Stimulated activated memory B cell treated with anti-CD40 and anti-IgM and Interleukin-4, amounts not matched to agents 10 μg/mL and 1 μg/mL and 100 μg/mL, for 72 hours (primary cell): ENCODE data around the gene C10orf71.
A peak's percentile ranks its signal among the peaks of the same experiment; 100 is the strongest.

Experiments used
- ATAC-seq: fragments of 150-1000 bp; cut with Tn5 transposase; 2 replicates; pipeline ENCODE4 v1.10.0; 2021
- H3K27ac Mint-ChIP-seq: one replicate; pipeline ENCODE4 v1.8.0; 2022; ENCODE audit warnings: mild to moderate bottlenecking, mixed read lengths
- H3K27me3 Mint-ChIP-seq: one replicate; pipeline ENCODE4 v1.8.0; 2022; ENCODE audit warnings: mixed read lengths
- H3K36me3 Mint-ChIP-seq: one replicate; pipeline ENCODE4 v1.8.0; 2022; ENCODE audit warnings: mixed read lengths
- H3K4me1 Mint-ChIP-seq: one replicate; pipeline ENCODE4 v1.8.0; 2022; ENCODE audit warnings: mixed read lengths
- H3K4me3 Mint-ChIP-seq: one replicate; pipeline ENCODE4 v1.8.0; 2022; ENCODE audit warnings: mild to moderate bottlenecking, moderate library complexity, mixed read lengths
- H3K9me3 Mint-ChIP-seq: one replicate; pipeline ENCODE4 v1.8.0; 2022; ENCODE audit warnings: mixed read lengths

Gene C10orf71

DNA sequence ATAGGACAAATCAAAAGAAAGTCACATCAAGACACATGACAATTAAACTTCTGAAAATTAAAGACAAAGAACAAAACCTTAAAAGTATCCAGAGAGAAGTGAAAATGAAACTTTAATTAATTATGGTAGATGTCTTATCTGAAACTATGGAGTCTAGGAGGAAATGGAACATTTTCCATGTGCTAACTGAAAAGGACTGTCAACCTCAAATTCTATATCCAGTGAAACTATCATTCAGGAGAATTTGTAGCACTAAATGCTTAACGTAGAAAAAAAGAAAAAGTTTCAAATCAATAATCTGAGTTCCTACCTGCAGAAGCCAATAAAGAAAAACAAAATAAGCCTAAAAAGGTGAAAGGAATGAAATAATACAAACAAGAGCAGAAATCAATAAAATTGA, 33.1 kb upstream of the C10orf71 start:
- Mint-ChIP-seq H3K36me3 (peaks cover 22% of the 10 kb centered on the region), H3K9me3 (peaks cover 22% of the 10 kb centered on the region), H3K4me3 (no peak overlapping the region), H3K4me1 (peaks cover 4% of the 10 kb centered on the region), H3K27ac (no peak overlapping the region), H3K27me3 (no peaks in the 10 kb centered on the region)
- no peak for ATAC-seq

DNA sequence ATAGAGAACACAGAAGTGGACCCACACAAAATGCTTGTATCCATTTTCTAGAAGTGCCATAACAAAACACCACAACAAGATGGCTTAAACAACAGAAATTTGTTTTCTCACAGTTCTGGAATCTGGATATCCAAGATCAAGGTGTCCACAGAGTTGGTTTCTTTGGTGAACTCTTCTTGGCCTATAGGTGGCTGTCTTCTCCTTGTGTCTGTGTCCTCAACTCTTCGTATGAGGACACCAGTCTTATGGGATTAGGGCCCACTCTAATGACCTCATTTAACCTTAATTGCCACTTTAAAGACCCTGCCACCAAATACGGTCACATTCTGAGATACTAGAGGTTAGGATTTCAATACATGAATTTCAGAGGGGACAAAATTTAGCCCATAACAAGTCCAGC, 30.8 kb upstream of the C10orf71 start:
- ATAC-seq, result no peak
- Mint-ChIP-seq H3K36me3 (peaks cover 22% of the 10 kb centered on the region), H3K27me3 (no peaks in the 10 kb centered on the region), H3K9me3 (peaks cover 22% of the 10 kb centered on the region), H3K4me1 (peaks cover 22% of the 10 kb centered on the region), H3K27ac (no peak overlapping the region), H3K4me3 (no peak overlapping the region)

DNA sequence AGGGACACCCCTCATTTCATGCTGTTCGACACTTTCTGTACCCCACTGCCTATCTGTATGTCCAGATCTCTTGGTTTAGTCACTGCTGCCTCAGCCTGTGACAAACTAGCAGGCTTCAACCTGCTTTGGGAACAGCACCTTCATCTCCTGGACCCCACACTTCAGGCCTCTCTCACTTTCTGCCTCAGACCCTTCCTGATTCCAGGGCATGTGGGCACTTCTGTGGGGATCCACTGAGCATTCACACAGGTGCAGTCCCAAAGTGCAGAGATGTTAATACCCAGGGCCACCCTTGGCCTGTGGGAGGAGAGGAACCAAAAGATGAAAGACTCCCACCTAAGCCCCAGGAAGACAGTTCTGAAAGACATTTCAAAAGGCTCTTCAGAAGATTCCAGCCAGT, 29.4 kb upstream of the C10orf71 start:
- ATAC-seq, result no peak
- Mint-ChIP-seq H3K27ac (no peak overlapping the region), H3K4me1 (peaks cover 26% of the 10 kb centered on the region), H3K9me3 (peaks cover 20% of the 10 kb centered on the region), H3K4me3 (no peak overlapping the region), H3K27me3 (no peaks in the 10 kb centered on the region), H3K36me3 (peaks cover 22% of the 10 kb centered on the region)

DNA sequence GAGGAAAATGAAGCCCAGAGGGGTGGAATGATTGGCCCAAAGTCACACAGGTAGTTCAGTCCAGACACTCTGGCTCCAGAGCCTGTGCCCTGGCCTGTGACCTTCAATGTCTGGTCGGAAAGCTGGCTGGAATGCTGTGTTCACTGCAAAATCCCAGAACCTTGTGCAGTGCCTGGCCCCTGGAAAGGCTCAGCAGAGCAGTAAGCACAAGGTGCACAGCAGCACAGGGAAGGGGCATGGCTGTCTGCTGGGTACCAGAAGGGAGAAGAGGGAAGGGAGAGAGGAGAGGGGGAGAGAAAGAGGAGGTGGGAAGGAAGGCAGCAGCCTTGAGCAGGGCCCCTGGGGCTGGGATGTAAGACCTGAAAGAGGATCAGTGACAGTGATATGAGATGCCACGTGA, 28.4 kb upstream of the C10orf71 start:
- Mint-ChIP-seq H3K36me3 (peaks cover 14% of the 10 kb centered on the region), H3K4me3 (no peak overlapping the region)

DNA sequence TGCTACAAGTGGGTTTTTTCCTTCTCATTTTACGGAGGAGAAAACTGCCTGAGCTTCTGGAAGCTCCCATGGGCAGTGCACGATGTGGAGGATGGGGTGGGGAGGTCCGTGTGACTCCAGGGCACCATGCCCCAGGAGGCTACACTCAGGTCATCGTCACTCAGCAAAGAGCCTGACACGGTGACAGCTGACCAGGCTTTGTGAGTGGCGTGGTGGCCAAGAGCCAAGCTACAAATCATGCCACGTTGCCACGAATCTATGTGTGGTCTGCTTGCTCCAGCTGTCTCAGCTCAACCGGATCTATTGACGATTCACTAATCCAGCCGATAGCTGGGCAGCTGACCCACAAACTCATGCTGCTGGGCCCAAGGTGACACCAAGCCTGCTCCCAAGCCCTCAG, 27.6 kb upstream of the C10orf71 start:
- peaks cover 6% of the 10 kb centered on the region for H3K36me3 Mint-ChIP-seq

More for the DNA sequence above, 28.4 kb upstream of the C10orf71 start:
- Mint-ChIP-seq H3K27ac (peak overlapping the region; percentile 47), H3K9me3 (peaks cover 11% of the 10 kb centered on the region), H3K27me3 (no peaks in the 10 kb centered on the region), H3K4me1 (peaks cover 26% of the 10 kb centered on the region)
- no peak for ATAC-seq

DNA sequence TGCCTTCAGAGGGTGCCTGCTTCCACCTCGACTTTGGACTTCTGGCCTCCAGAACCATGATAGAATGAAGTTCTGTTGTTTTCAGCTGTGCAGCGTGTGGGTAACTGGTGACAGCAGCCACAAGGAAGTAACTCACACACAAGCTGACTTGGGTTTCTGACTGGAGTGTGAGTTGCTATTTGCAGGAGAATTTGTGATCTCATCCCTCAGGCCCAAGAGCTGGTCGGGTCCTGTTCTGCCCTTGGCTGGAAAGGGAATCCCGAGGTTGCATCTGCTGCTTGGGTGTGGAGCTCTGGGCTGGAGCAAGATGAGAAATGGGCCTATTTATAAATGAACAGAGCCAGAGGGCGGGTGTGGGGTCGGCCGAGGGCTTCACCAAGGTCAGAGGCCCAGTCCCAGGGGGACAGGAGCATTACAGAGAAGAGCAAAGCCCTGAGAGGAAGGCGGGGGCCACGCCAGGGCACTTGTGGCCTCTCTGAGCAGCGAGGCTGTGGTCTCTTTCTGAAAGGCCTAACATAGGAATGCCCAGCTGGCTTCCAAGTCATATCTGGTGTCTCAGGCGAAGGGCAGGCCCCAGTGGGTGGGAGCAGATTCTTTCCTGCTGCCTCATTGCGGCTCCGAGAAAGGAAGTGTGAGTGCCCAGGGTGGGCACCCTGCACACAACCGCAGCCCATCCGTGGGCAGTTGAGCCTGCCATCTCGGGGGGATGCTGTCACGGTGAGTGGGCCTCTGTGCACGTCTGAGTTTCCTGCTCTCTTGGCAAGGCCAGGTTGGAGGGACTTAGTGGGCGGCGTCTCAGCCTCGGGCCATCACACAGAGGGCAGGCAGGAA, 26.5 kb upstream of the C10orf71 start:
- Mint-ChIP-seq H3K36me3 (peaks cover 2% of the 10 kb centered on the region), H3K27ac (peak overlapping the region; percentile 83), H3K4me1 (peaks cover 26% of the 10 kb centered on the region), H3K9me3 (peaks cover under 1% of the 10 kb centered on the region), H3K4me3 (peak overlapping the region; percentile 35), H3K27me3 (no peaks in the 10 kb centered on the region)
- ATAC-seq, result peak; percentile 73

More for the DNA sequence above, 27.6 kb upstream of the C10orf71 start:
- Mint-ChIP-seq H3K9me3 (peaks cover 4% of the 10 kb centered on the region), H3K27ac (peak overlapping the region; percentile 83), H3K4me3 (no peak overlapping the region), H3K4me1 (peaks cover 26% of the 10 kb centered on the region), H3K27me3 (no peaks in the 10 kb centered on the region)
- ATAC-seq, result no peak

DNA sequence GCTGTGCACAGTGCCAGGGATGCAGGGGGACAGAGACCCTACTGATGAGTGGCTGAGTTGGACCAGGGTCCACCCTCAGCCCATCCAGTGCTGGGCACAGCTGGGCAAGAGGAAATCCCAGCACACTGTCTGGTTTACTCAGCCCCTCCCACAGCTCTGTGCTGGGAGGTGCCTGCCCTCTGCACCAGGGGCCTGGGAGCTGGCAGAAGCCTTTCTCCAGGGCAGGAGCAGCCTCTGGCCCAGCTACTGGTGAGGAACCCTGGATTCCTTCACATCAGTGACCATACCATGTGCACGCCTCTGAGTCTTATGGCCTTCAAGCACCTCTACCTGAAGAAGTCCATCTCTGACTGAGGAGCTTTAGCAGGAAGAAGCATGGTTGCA, 25.9 kb upstream of the C10orf71 start:
- peaks cover 26% of the 10 kb centered on the region for H3K4me1 Mint-ChIP-seq
- no peak overlapping the region for H3K4me3 Mint-ChIP-seq
- no peaks in the 10 kb centered on the region for H3K27me3 Mint-ChIP-seq
- peak; percentile 60 for ATAC-seq
- H3K27ac Mint-ChIP-seq, result peak overlapping the region; percentile 83
- H3K36me3 Mint-ChIP-seq, result no peaks in the 10 kb centered on the region
- no peaks in the 10 kb centered on the region for H3K9me3 Mint-ChIP-seq

DNA sequence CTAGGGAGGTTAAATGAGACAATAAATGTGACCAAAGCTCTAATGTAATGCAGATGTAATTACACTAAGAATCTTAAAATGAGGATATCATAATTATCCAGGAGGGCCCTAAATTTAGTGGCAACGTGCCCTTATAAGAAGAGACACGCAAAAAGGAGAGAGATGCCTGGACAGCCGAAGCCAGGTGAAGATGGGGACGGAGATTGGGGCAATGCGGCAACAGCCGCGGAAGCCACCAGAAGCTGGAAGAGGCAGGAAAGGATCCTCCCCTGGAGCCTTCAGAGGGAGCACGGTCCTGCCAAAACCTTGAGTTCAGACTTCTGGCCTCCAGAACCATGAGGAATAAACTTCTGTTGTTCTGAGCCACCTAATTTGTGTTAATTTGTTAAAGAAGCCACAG, 25.3 kb upstream of the C10orf71 start:
- no peaks in the 10 kb centered on the region for H3K27me3 Mint-ChIP-seq
- H3K4me3 Mint-ChIP-seq, result no peak overlapping the region
- H3K9me3 Mint-ChIP-seq, result no peaks in the 10 kb centered on the region

DNA sequence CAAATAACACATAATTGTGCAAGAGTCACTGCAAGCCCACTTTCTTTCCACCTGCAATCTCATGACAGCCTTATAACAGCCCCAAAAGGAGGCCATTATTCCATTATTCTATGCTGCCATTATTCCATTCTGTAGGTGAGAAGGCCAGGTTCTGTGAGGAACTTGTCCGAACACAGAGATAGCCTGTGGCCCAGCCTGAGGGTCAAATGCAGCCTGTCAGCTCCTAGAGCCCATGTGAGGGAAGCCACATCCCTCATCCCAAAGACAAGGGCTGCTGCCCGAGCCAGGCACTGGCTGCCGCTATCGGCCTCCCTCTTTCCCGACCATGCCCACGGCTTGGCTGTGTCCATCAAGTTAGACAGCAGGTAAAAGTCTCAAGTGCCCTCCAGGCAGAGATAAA, 24.1 kb upstream of the C10orf71 start:
- H3K36me3 Mint-ChIP-seq, result no peaks in the 10 kb centered on the region
- H3K27ac Mint-ChIP-seq, result no peak overlapping the region
- H3K4me1 Mint-ChIP-seq, result peaks cover 26% of the 10 kb centered on the region
- H3K4me3 Mint-ChIP-seq, result no peak overlapping the region
- no peaks in the 10 kb centered on the region for H3K9me3 Mint-ChIP-seq
- H3K27me3 Mint-ChIP-seq, result no peaks in the 10 kb centered on the region
- ATAC-seq, result no peak

More for the DNA sequence above, 25.3 kb upstream of the C10orf71 start:
- ATAC-seq, result no peak
- Mint-ChIP-seq H3K36me3 (no peaks in the 10 kb centered on the region), H3K4me1 (peaks cover 26% of the 10 kb centered on the region), H3K27ac (peak overlapping the region; percentile 83)

DNA sequence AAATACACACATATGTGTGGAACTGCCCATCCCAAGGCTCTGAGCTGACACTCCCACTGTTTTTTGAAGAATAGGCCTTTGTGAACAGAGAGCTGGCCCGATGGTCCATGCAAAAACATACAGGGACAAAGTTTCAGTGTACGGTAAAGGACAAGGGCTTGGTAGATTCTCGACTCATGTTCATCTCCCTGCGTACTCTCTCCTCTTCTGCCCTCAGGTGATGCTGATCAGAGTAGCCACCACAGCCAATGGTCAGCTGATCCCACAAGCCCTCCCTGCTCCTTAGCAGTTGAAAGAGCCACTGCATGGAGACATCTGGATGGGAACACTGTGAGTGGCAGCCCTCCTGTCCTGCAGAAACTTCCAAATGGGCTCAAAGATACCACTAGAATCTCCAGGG, 23.1 kb upstream of the C10orf71 start:
- Mint-ChIP-seq H3K36me3 (no peaks in the 10 kb centered on the region), H3K4me3 (no peak overlapping the region), H3K27ac (no peak overlapping the region), H3K27me3 (no peaks in the 10 kb centered on the region), H3K4me1 (peaks cover 21% of the 10 kb centered on the region), H3K9me3 (no peaks in the 10 kb centered on the region)
- ATAC-seq, result no peak

DNA sequence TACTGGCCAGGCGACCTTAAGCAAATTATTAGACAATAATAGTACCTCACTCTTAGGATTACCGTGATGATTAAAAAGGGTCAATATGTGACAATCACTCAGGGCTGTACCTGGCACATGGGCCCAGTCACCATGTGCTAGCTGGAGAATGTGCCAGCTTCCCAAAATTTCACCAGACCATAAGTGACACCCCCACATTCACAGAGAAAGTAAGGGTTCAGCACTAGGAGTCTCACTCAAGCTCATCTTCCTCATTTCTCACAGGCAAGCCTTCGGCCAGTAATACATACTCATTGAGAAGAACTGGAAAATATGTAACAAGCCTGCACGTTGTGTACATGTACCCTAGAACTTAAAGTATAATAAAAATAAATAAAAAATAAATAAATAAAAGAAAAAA, 22.4 kb upstream of the C10orf71 start:
- no peak for ATAC-seq
- no peaks in the 10 kb centered on the region for H3K9me3 Mint-ChIP-seq
- H3K27me3 Mint-ChIP-seq, result no peaks in the 10 kb centered on the region
- no peaks in the 10 kb centered on the region for H3K36me3 Mint-ChIP-seq
- H3K4me3 Mint-ChIP-seq, result no peak overlapping the region
- no peak overlapping the region for H3K27ac Mint-ChIP-seq
- peaks cover 20% of the 10 kb centered on the region for H3K4me1 Mint-ChIP-seq

DNA sequence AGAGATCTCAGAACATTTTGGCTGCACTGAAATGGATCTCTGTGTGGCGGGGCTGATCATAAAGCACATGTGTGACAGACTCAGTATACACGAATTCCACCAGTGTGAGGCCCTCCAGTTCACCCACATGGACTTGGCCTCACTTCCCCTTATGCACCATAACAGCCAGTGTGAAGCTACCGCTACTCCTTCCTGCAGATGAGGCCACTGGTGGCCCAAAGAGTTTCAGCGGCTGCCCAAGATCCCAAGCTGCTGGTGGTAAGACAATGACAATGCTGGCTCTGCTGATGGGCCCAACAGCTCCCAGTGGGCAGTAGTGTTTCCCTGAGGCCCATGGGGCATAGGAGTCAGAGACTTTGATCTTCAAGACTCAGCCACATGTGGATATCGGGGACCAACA, 21.0 kb upstream of the C10orf71 start:
- H3K4me3 Mint-ChIP-seq, result no peak overlapping the region
- no peak for ATAC-seq
- H3K4me1 Mint-ChIP-seq, result peaks cover 6% of the 10 kb centered on the region
- no peaks in the 10 kb centered on the region for H3K36me3 Mint-ChIP-seq
- H3K27me3 Mint-ChIP-seq, result no peaks in the 10 kb centered on the region
- no peaks in the 10 kb centered on the region for H3K9me3 Mint-ChIP-seq
- H3K27ac Mint-ChIP-seq, result no peak overlapping the region

DNA sequence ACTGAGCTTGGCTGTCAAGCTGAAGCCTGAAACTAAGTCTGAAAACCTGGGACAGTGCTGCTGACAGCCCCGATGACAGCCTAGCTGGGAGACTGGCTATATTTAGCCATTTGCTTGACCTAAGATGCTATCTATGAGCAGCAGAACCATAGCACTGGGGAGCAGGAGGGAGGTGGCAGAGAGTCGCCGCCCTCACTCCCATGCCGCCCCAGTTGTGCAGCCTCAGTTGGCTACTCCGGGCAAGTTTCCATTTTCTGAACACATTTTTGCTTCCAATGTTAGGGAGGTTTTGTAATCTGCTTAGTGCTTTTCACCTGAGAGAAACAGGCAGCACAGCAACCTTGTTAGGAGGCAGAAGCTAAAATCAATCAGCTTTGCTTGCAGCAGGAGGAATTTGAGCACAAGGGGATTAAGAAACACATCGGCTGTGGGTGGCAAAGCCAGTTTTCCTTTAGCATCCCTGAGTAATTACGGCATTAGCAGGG, 20.4 kb upstream of the C10orf71 start:
- H3K4me1 Mint-ChIP-seq, result peaks cover under 1% of the 10 kb centered on the region
- H3K4me3 Mint-ChIP-seq, result no peak overlapping the region
- no peak for ATAC-seq
- H3K27me3 Mint-ChIP-seq, result no peaks in the 10 kb centered on the region
- no peaks in the 10 kb centered on the region for H3K36me3 Mint-ChIP-seq
- no peaks in the 10 kb centered on the region for H3K9me3 Mint-ChIP-seq
- H3K27ac Mint-ChIP-seq, result no peak overlapping the region

DNA sequence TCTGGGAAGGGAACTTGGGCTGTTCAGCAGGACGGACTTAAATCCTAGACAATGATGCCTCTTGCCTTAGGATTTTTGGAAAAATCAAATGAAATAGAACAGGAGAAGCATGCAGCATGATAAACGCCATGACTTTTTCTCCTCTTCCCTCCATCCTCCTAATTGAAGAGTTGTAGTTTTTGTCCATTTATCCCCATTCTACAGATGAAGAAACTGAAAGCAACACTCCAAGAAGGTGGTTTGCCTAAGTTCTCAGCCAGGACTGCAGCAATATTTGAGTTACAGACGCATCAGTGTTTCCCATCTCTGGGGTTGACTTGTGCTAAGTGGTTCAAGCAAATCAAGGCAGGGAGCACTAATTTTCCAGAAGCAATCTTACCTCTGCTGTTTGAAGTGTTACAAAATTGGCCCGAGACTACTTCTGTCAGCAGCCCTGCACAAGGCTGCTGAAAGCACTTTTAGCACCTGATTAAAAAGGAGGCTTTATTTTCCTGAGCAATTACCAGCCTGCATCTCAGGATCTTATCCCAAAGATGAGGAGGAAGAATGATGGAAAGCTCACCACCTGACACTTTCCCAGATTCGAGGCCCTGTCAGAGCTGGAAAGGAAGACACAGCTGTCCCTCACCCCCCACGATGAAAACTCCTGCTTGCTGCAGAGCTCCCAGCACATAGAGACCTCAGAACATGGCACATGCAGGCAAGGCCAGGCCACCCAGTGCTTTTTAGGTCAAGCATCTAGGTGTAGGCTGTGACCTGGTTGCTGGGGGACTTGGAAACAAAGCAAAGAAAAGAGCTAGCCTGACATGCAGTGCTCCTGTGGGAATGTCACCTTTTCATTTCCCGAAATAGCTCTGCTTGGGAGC, 19.7 kb upstream of the C10orf71 start:
- no peaks in the 10 kb centered on the region for H3K27me3 Mint-ChIP-seq
- no peak overlapping the region for H3K4me3 Mint-ChIP-seq
- no peaks in the 10 kb centered on the region for H3K36me3 Mint-ChIP-seq
- no peaks in the 10 kb centered on the region for H3K9me3 Mint-ChIP-seq
- no peak overlapping the region for H3K27ac Mint-ChIP-seq
- H3K4me1 Mint-ChIP-seq, result no peaks in the 10 kb centered on the region
- no peak for ATAC-seq

DNA sequence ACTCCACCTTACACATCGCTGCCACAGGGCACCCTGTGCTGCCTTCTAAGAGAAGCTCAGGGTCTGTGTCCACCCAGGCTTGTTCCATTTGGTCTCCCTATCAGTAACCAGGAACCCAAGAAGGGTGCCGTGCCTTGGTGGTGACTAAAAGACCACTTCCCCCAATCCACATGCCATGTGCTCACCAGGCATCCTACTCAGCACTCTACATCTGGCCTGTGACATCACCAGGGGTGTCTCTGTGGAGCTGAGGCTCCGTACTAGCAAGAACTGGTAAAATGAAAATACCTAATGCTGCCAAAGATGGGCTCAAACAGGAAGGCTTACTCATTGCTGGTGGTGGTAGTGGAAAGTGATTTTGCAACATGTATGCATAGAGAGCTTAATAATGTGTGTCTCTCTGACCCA, 19.0 kb upstream of the C10orf71 start:
- Mint-ChIP-seq H3K4me3 (no peak overlapping the region), H3K27me3 (no peaks in the 10 kb centered on the region), H3K27ac (no peak overlapping the region), H3K4me1 (no peaks in the 10 kb centered on the region), H3K9me3 (peaks cover 3% of the 10 kb centered on the region), H3K36me3 (no peaks in the 10 kb centered on the region)
- no peak for ATAC-seq
